Left ventricle myocardium inferior (tissue), 1 donor: ENCODE measurements around the gene METTL27. TPM values are rescaled to one million over a fixed set of nuclear protein-coding genes. Genes with fewer than 3 reads are reported as not detected.
"Not testable (repeated sequence)": the region's sequence is repeated elsewhere in the genome, so short reads cannot be mapped to it uniquely, and the experiment has no call there.

Experiments used
- DNase-seq: peaks from one replicate; pipeline ENCODE4 v3.0.0-alpha.2; 2020
- H3K27ac ChIP-seq: fragments of 200-600 bp; replicated peaks from 2 replicates; pipeline ENCODE4 v1.8.0; 2021
- H3K27me3 ChIP-seq: fragments of 200-600 bp; 2 replicates; pipeline ENCODE4 v1.8.0; 2021; ENCODE audit warnings: low read depth
- H3K36me3 ChIP-seq: fragments of 200-600 bp; 2 replicates; pipeline ENCODE4 v1.8.0; 2021
- H3K4me1 ChIP-seq: fragments of 200-600 bp; 2 replicates; pipeline ENCODE4 v1.8.0; 2021
- H3K4me3 ChIP-seq: fragments of 200-600 bp; 2 replicates; pipeline ENCODE4 v1.8.0; 2021; ENCODE audit warnings: mild to moderate bottlenecking, moderate library complexity
- H3K9me3 ChIP-seq: fragments of 200-600 bp; replicated peaks from 2 replicates; pipeline ENCODE4 v1.8.0; 2021
- CTCF ChIP-seq: fragments of 200-600 bp; IDR thresholded peaks from 2 replicates; pipeline ENCODE4 v1.8.0; 2021; ENCODE audit warnings: antibody characterized with exemption, mild to moderate bottlenecking, borderline replicate concordance
- intact Hi-C: fragments of 100-400 bp; cut with micrococcal nuclease; formaldehyde crosslinking; loops from one replicate; pipeline ENCODE4 v1.11.0; 2022
- total RNA-seq: library from RNA; stranded (reverse); fragmentation: NEBNext Ultra II Directional; extraction: Animal tissue kit (Norgen Biotek cat#: 25700); gene quantifications from one replicate; pipeline ENCODE4 v1.2.1, GENCODE V29; 2021
- donor health status: DM: no; HTN: yes; CAD: no; lungs with severe emphysema.

METTL27 gene
- total RNA-seq, 1 donor from 2014 or later = 0.44 TPM

DNA sequence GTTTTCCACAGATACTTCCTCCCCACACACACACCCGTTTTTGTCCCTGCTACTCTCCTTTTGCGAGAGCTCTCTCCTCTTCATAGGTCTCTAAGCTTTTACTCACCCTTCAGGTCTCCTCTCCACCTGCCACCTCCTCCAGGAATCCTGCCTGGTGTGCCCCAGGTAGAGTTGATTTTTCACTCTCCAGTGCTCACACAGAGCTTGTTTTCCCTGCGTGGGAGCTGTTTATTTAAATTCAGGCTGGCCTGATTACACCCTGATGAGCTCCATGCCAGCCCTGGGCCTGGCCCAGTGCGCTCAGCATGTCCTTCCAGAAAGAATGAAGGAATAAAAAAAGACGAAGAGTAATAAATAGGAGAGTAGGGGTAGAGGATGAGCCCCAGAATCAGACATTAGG lies 19.1 kb downstream of the METTL27 start:
- no peak for TF ChIP-seq CTCF
- intact Hi-C loops = no loop called here
- no peaks in the 10 kb centered on the region for H3K36me3 ChIP-seq
- no peak overlapping the region for H3K4me3 ChIP-seq
- H3K4me1 ChIP-seq = peaks cover 10% of the 10 kb centered on the region
- peaks cover 38% of the 10 kb centered on the region for H3K27me3 ChIP-seq
- no peak for DNase-seq
- H3K27ac ChIP-seq = no peak overlapping the region
- H3K9me3 ChIP-seq = no peaks in the 10 kb centered on the region

DNA sequence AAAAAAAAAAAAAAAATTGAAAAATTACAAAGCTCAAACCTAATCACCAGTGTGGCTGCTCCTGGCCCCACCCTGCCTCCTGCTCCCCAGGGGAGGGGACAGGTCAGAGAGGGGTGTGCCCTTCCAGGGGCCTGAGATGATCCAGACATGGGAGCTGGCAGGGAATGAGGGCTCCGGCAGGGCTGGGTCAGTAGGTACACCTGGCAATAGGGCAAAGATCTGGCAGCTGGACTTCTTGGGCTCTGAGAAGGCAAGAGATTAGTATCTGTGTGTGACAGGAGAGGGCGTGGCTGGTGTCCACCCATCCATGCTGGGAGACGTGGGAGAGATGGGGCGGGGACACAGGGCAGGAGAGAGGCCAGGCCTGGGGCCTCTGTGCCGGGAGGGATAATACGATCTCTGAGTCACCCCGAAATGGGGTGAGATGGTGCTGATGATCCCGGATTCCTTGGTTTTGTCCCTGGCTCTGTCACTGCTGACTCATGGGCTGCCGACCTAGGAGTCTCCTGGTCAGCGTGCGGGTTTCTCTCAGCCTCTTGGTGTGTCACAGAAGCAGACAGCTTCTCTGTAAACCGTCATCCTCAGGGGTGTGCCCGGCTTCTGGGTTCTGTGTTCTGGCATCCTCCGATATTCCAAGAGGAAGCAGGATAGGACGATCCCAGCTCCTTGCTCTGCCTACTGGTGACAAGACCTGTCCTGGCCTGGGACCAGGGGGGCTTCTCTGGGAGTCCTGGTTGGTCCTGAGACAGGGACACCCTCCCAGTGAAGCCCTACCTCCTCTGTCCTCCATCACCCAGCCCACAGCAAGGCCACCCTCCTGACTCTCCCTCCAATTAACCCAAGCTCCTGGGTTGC lies 19.8 kb downstream of the METTL27 start:
- no peak overlapping the region for H3K27ac ChIP-seq
- DNase-seq = no peak
- H3K4me3 ChIP-seq = no peak overlapping the region
- H3K36me3 ChIP-seq = no peaks in the 10 kb centered on the region
- intact Hi-C loops = no loop called here
- peaks cover 38% of the 10 kb centered on the region for H3K27me3 ChIP-seq
- H3K9me3 ChIP-seq = no peaks in the 10 kb centered on the region
- no peak for TF ChIP-seq CTCF
- H3K4me1 ChIP-seq = peaks cover 3% of the 10 kb centered on the region

DNA sequence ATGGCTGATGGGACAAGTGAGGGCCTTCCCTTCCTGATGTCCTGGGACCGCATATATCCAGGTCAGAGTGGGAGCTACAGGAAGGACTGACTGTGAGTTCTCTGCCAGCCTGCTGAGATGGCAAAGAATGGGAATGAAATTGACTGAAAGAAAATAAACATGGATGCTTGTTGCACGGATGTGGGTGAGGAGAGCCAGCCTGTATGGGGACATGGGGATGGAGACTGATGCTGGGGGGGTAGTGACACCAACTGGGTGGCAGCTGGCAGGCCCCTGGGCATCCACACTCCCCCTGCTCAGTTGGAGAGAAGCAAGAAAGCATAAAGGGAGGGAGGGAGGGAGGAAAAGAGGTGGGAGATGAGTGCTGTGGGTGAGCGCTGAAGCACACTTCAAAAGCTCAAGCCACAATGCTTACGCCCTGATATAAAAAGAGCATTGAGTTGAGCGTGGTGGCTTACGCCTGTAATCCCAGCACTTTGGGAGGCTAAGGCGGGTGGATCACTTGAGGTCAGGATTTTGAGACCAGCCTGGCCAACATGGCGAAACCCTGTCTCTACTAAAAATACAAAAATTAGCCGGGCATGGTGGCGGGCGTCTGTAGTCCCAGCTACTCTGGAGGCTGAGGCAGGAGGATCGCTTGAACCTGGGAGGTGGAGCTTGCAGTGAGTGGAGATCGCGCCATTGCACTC lies 20.6 kb downstream of the METTL27 start:
- DNase-seq, intact Hi-C loops, H3K9me3 ChIP-seq, H3K27ac ChIP-seq, H3K4me1 ChIP-seq, H3K4me3 ChIP-seq, H3K36me3 ChIP-seq: not testable (repeated sequence)
- H3K27me3 ChIP-seq = peaks cover 44% of the 10 kb centered on the region

DNA sequence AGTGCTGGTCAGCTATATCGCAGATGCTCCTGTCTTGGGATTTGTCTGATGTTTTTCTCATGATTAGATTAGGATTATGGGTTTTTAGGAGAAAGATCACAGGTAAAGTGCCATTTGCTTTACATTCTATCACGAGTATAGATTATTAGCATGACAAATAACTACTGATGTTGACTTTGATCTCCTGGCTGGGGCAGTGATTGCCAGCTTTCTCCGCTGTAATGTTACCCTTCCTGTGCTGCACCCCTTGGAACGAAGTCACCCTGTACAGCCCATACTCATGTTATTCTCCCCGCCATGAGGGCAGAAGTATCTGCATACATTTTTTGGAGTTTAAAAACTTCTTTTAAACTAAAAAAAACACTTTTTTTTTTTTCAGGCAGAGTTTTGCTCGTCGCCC lies 22.3 kb downstream of the METTL27 start:
- intact Hi-C loops = no loop called here
- TF ChIP-seq CTCF = no peak

DNA sequence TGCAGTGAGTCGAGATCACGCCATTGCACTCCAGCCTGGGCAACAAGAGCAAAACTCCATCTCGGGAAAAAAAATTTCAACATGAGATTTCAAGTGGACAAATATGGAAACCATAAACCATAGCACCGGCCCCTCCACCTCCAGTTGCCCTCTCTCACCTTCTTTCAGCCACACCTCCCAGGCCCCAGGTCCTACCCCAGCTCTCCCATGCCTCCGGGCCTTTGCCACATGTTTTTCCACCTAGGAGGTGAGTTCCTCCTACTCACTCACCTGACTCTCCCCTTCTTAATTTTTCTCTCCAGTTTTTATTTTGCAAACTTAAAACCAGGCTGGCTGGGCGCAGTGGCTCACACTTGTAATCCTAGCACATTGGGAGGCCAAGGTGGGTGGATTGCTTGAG lies 25.2 kb downstream of the METTL27 start:
- TF ChIP-seq CTCF = no peak
- intact Hi-C loops = no loop called here
- Histone ChIP-seq H3K36me3 (no peaks in the 10 kb centered on the region), H3K27ac (no peak overlapping the region), H3K4me1 (no peaks in the 10 kb centered on the region), H3K27me3 (peaks cover 52% of the 10 kb centered on the region), H3K9me3 (peaks cover 12% of the 10 kb centered on the region), H3K4me3 (no peak overlapping the region)
- no peak for DNase-seq

More for the DNA sequence above, 22.3 kb downstream of the METTL27 start:
- no peaks in the 10 kb centered on the region for H3K4me1 ChIP-seq
- peaks cover 48% of the 10 kb centered on the region for H3K27me3 ChIP-seq
- no peaks in the 10 kb centered on the region for H3K9me3 ChIP-seq
- no peak overlapping the region for H3K4me3 ChIP-seq
- H3K36me3 ChIP-seq = no peaks in the 10 kb centered on the region
- H3K27ac ChIP-seq = no peak overlapping the region
- DNase-seq = no peak

DNA sequence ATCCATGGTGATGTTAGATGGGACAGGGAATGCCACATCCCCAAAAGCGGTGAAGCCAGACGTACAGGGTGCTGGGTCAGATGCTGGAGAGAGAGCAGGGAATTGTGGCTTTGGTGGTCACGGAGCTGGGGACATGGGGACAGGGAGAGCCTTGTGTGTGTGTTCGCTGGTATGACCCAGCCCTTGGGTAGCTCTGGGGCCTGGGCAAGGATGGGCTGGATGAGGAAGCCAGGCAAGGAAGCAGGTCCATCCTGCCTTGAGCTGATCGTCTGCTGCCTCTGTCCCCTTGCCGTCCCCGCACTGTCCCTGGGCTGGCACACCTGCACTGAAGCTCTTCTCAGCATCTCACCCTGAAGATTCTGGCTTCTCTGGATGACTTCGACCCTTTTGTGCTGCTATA lies 26.9 kb downstream of the METTL27 start:
- Histone ChIP-seq H3K27me3 (peaks cover 58% of the 10 kb centered on the region), H3K4me3 (no peak overlapping the region), H3K9me3 (peaks cover 12% of the 10 kb centered on the region), H3K27ac (no peak overlapping the region), H3K36me3 (no peaks in the 10 kb centered on the region), H3K4me1 (no peaks in the 10 kb centered on the region)
- no peak for DNase-seq
- intact Hi-C loops = no loop called here
- no peak for TF ChIP-seq CTCF
